Transverse colon (tissue), 3 donors: ENCODE measurements around the gene RFX3.

Source experiments
- CTCF ChIP-seq, 5 experiments: fragments of 200-600 bp in 3 of 5; fragments of 450-650 bp in 2 of 5; sonication (generic) in 3 of 5; IDR thresholded peaks; 1 replicate in 2 of 5; 2 replicates in 3 of 5; pipeline ENCODE4 v1.5.1; 2016 to 2017; ENCODE audit warnings: antibody characterized with exemption in 5 of 5, inconsistent platforms in 3 of 5, mild to moderate bottlenecking in 2 of 5, moderate library complexity in 1 of 5
- POLR2A ChIP-seq: fragments of 450-650 bp; IDR thresholded peaks from one replicate; pipeline ENCODE4 v1.6.1; 2016; ENCODE audit warnings: antibody characterized with exemption, mild to moderate bottlenecking, moderate library complexity

- TF ChIP-seq POLR2A (no peak), CTCF (IDR thresholded peaks at IDR 0.05) (no peak)
These were observed 202.1 kb downstream of the RFX3 start for GRCh38 chr9:3323714-3324113.
